NCI-H446 treated with DMSO at 0.1 percent for 48 hours (cell line): ENCODE data around the gene GOLPH3.
"Not testable (repeated sequence)": the region's sequence is repeated elsewhere in the genome, so short reads cannot be mapped to it uniquely, and the experiment has no call there.

Source experiments
- DNase-seq: peaks from one replicate; lab custom pipeline; 2025; lab: John Stamatoyannopoulos, UW

The GOLPH3 gene

GRCh38 chr5:32174011-32174870 lies at the start of gene GOLPH3:
GOLPH3 (minus strand) TSS chr5:32174319; CDS start chr5:32174034, 285 bp downstream.
- peak; percentile 81 for DNase-seq

- DNase-seq = no peak
Measured at GRCh38 chr5:32222723-32223470, 48.8 kb upstream of the GOLPH3 start.

DNA sequence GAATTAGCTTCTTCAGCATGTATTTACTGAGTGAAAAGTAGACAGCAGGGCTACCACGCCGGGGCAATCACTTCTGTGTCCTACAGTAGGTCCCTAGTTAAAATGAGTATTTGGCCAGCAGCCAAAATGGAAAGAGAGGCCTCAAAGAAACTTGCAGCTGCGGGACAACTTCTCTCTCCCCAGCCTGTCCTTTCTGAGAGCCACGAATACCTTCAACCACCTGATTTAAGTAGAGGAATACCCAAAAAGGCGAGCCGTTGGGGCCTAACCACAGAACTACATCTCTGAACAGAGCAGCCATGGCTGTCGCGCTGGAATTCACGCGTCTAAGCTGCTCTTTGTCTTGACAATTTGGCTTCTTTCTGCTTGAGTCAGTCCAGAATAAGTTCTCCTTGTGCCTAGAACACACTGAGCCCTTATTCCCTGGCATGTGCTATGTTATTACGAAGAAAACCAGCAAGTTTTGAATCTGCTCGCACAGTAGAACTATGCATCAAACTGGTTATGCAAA lies 43.8 kb upstream of the GOLPH3 start:
- DNase-seq = peak; percentile 2

DNA sequence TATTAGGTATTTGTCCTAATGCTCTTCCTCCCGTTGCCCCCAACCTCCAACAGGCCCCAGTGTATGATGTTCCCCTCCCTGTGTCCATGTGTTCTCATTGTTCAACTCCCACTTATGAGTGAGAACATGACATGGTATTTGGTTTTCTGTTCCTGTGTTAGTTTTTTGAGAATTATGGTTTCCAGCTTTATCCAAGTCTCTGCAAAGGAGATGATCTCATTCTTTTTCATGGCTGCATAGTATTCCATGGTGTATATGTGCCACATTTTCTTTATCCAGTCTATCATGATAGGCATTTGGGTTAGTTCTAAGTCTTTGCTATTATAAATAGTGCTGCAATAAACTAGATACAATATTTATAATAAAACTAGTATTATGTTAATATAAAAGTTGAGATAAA lies 40.2 kb upstream of the GOLPH3 start:
- DNase-seq = not testable (repeated sequence)

DNA sequence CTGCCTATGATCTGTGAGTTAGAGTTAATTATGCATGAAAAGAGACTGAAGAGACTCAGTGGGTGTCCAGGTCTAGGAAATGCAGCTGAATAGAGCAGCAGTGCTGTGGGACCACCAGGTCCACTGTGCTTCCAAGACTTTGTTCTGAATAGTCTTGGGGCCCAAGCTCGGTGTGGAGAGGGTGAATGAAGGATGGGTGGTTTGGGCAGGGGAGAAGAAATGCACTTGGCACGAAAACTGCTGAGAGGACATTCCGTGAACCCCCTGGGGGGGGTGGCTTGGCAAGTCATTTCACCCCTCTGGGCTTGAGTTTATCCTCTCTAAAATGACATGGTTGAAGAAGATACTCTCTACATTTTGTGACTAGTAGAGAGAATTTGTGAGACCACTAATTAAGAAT lies 36.0 kb upstream of the GOLPH3 start:
- DNase-seq = no peak

GRCh38 chr5:32208837-32209236 lies 34.7 kb upstream of the GOLPH3 start:
- DNase-seq = not testable (repeated sequence)

DNA sequence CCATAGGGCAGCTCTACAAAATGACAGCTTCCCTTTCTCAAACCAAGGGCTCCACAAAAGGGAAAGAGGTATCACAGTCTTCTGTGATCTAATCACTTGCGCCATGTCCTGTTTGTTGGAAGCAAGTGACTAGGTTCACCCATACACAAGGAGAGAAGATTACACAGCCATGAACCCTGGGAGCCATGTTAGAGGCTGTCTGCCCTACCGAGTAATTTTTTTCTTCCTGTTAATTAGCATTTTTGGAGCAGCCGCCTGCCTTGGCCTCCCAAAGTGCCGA lies 33.2 kb upstream of the GOLPH3 start:
- DNase-seq = no peak

GRCh38 chr5:32206509-32207354 lies 32.6 kb upstream of the GOLPH3 start:
- DNase-seq = no peak

- no peak for DNase-seq
Measured at GRCh38 chr5:32206053-32206452, 31.9 kb upstream of the GOLPH3 start.

GRCh38 chr5:32202394-32202793 lies 28.3 kb upstream of the GOLPH3 start:
- DNase-seq = no peak

- DNase-seq = no peak
Measured at GRCh38 chr5:32201122-32201753, 27.1 kb upstream of the GOLPH3 start.

DNA sequence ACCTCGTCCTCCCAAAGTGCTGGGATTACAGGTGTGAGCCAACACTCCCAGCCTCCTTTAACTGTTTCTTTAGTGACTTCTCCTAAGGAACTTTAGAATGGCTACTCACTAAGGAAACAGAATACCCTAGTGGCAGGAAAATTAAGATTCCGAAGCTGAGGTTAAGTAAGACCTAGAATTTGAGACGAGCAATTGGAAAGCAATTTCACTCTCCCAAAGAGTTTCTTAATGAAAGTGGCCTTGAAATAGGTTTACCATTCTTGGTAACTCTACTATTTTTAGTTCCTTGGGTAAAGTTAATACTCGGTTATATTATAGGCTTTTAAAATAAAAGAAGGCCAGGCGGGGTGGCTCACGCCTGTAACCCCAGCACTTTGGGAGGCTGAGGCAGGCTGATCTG lies 22.9 kb upstream of the GOLPH3 start:
- DNase-seq = no peak

- no peak for DNase-seq
Measured at GRCh38 chr5:32195265-32195664, 21.1 kb upstream of the GOLPH3 start.

- peak; percentile 61 for DNase-seq
Measured at GRCh38 chr5:32193591-32193990, 19.5 kb upstream of the GOLPH3 start.

DNA sequence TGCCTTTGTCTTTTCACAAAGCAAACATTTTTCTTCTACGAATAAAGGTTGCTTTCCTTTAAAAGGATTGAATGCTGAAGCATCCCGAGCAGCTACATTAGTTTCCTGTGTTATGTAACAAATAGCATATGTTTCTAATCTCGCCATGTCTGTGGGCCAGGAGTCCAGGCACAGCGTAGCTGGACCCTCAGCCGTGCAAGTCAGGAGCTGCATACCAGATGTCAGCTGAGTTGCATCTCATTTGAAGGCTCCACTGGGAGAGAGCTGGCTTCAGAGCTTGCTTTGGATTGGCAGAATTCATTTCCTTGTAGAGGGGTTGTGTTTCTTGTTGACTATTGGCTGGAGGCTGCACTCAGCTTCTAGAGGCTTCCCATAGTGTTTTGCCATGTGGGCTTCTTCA lies 16.0 kb upstream of the GOLPH3 start:
- no peak for DNase-seq

GRCh38 chr5:32187675-32188074 lies 13.6 kb upstream of the GOLPH3 start:
- no peak for DNase-seq

DNA sequence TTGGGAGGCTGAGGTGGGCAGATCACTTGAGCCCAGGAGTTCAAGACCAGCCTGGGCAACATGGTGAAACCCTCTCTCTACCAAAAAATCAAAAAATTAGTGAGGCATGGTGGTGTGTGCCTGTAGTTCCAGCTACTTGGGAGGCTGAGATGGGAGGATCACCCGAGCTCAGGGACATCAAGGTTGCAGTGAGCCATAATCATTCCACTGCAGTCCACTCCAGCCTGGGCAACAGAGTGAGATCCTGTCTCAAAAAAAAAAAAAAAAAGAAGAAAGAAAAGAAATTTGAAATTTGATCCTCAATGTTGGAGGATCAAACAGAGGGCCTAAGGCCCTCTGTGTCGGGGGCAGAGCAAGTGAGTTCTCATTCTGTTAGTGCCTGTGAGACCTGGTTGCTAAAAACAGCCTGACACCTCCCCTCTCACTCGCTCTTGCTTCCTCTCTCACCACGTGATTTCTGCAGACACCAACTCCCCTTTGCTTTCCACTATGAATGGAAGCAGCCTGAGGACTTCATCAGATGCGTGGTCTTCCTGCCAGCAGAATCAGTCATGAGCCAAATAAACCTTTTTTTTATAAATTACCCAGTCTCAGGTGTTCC lies 8.4 kb upstream of the GOLPH3 start:
- DNase-seq = no peak

- DNase-seq = peak; percentile 60
Measured at GRCh38 chr5:32173267-32174010, 680 bp downstream of the GOLPH3 start.

DNA sequence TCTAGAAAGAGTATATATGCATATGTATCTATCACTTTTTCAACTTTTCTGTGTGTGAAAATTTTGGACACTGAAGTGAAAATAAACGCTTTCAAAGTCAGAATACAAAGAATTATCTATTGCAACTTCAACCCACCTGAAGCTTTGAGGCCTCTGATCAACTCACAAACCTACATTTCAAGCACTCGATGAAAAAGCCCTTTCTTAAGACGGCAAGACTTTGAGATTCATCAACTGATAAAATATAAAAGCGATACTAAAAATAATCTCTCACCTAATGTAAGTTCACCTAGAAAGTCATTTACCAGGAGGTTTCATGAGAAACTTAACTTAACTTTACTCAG lies 1.2 kb downstream of the GOLPH3 start:
- no peak for DNase-seq

DNA sequence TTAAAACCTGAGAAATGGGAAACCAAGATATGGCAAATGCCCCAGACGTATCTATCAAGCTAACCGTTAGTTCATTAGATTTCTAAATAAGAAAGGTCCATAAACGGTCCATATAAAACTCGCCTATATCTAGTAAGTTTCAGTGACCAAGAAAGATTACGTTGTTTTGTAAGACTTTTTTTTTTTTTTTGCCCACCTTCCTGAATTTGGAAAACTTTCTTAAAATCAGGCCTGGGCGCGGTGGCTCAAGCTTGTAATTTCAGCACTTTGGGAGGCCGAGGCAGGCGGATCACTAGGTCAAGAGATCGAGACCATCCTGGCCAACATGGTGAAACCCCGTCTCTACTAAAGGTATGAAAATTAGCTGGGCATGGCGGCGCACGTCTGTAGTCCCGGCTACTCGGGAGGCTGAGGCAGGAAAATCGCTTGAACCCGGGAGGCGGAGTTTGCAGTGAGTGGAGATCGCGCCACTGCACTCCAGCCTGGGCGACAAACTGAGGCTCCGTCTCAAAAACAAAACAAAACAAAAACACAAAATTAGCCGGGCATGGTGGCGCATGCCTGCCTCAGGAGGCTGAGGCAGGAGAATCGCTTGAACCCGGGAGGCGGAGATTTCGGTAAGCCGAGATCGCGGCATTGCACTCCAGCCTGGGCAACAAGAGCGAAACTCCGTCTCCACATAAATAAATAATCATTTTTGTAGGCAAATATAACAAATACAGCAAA lies 1.8 kb downstream of the GOLPH3 start:
- DNase-seq = not testable (repeated sequence)
